Central memory CD8-positive, alpha-beta T cell (primary cell): ENCODE data around the gene SPINT1.

Experiments used
- ATAC-seq: fragments of 150-1000 bp; cut with Tn5 transposase; replicated peaks from 2 replicates; pipeline ENCODE4 v1.10.0; 2022; ENCODE audit warnings: mild to moderate bottlenecking, moderate FRiP score, moderate number of reproducible peaks; ENCODE audit not compliant: poor library complexity, severe bottlenecking; ENCODE audit errors: extremely low read depth
- DNase-seq, 2 donors: peaks; one replicate each; pipeline ENCODE4 v3.0.0; 2021; ENCODE audit warnings: low spot score in 2 of 2
- H3K27ac Mint-ChIP-seq: one replicate; pipeline ENCODE4 v1.8.0; 2022; ENCODE audit warnings: low read depth, mild to moderate bottlenecking, moderate library complexity, mixed read lengths
- H3K27me3 Mint-ChIP-seq: one replicate; pipeline ENCODE4 v1.8.0; 2022; ENCODE audit warnings: mixed read lengths
- H3K36me3 Mint-ChIP-seq: one replicate; pipeline ENCODE4 v1.8.0; 2022; ENCODE audit warnings: mild to moderate bottlenecking, moderate library complexity, mixed read lengths; ENCODE audit not compliant: insufficient read depth
- H3K4me1 Mint-ChIP-seq: one replicate; pipeline ENCODE4 v1.8.0; 2022; ENCODE audit warnings: mixed read lengths
- H3K4me3 Mint-ChIP-seq: one replicate; pipeline ENCODE4 v1.8.0; 2022; ENCODE audit warnings: mild to moderate bottlenecking, moderate library complexity, mixed read lengths
- H3K9me3 Mint-ChIP-seq: one replicate; pipeline ENCODE4 v1.8.0; 2022; ENCODE audit warnings: mixed read lengths

The SPINT1 gene

GRCh38 chr15:40843885-40844695 is at the start of gene SPINT1:
Gene SPINT1, plus strand, starts transcription at chr15:40844048. Its CDS starts 507 bp downstream, at chr15:40844555.
- Mint-ChIP-seq H3K4me1 (peaks cover 12% of the 10 kb centered on the region), H3K27me3 (no peaks in the 10 kb centered on the region), H3K4me3 (peak within 1 kb of the TSS; percentile 88), H3K9me3 (no peaks in the 10 kb centered on the region), H3K36me3 (peaks cover 2% of the 10 kb centered on the region), H3K27ac (peak within 1 kb of the TSS; percentile 29)
- peak; percentile 53 for ATAC-seq
- DNase-seq, result peak in 1 of 2 donors; percentile 10

- Mint-ChIP-seq H3K4me3 (no peak overlapping the region), H3K27ac (peak overlapping the region; percentile 6), H3K4me1 (peaks cover 35% of the 10 kb centered on the region), H3K9me3 (no peaks in the 10 kb centered on the region), H3K36me3 (peaks cover 19% of the 10 kb centered on the region), H3K27me3 (no peaks in the 10 kb centered on the region)
- no peak for ATAC-seq
- no peak for DNase-seq
These were observed 47.8 kb upstream of the SPINT1 start for GRCh38 chr15:40796041-40796440.

- H3K4me1 Mint-ChIP-seq, result peaks cover 38% of the 10 kb centered on the region
- no peak overlapping the region for H3K4me3 Mint-ChIP-seq
- H3K27me3 Mint-ChIP-seq, result no peaks in the 10 kb centered on the region
- no peak for DNase-seq
- H3K9me3 Mint-ChIP-seq, result no peaks in the 10 kb centered on the region
- no peak for ATAC-seq
- peaks cover 21% of the 10 kb centered on the region for H3K36me3 Mint-ChIP-seq
- peak overlapping the region; percentile 6 for H3K27ac Mint-ChIP-seq
These were observed 47.3 kb upstream of the SPINT1 start for GRCh38 chr15:40796512-40796911.

- Mint-ChIP-seq H3K4me3 (no peak overlapping the region), H3K27ac (no peak overlapping the region), H3K9me3 (no peaks in the 10 kb centered on the region), H3K27me3 (no peaks in the 10 kb centered on the region), H3K4me1 (peaks cover 35% of the 10 kb centered on the region), H3K36me3 (peaks cover 20% of the 10 kb centered on the region)
- ATAC-seq (no peak), DNase-seq (no peak)
These were observed 44.3 kb upstream of the SPINT1 start for GRCh38 chr15:40799523-40799922.

- peaks cover 39% of the 10 kb centered on the region for H3K4me1 Mint-ChIP-seq
- H3K27me3 Mint-ChIP-seq, result no peaks in the 10 kb centered on the region
- no peak overlapping the region for H3K27ac Mint-ChIP-seq
- H3K4me3 Mint-ChIP-seq, result no peak overlapping the region
- no peaks in the 10 kb centered on the region for H3K9me3 Mint-ChIP-seq
- no peak for DNase-seq
- no peak for ATAC-seq
- peaks cover 19% of the 10 kb centered on the region for H3K36me3 Mint-ChIP-seq
These were observed 40.8 kb upstream of the SPINT1 start for GRCh38 chr15:40803076-40803475.

- Mint-ChIP-seq H3K27ac (no peak overlapping the region), H3K4me1 (peaks cover 37% of the 10 kb centered on the region), H3K4me3 (no peak overlapping the region), H3K36me3 (peaks cover 15% of the 10 kb centered on the region), H3K27me3 (no peaks in the 10 kb centered on the region), H3K9me3 (no peaks in the 10 kb centered on the region)
- DNase-seq, result no peak
- no peak for ATAC-seq
These were observed 40.2 kb upstream of the SPINT1 start for GRCh38 chr15:40803688-40804087.

GRCh38 chr15:40806672-40807027 is 37.2 kb upstream of the SPINT1 start:
- peaks cover 9% of the 10 kb centered on the region for H3K36me3 Mint-ChIP-seq
- H3K27ac Mint-ChIP-seq, result peak overlapping the region; percentile 90
- H3K4me3 Mint-ChIP-seq, result peak overlapping the region; percentile 97
- DNase-seq (no peak), ATAC-seq (no peak)
- no peaks in the 10 kb centered on the region for H3K27me3 Mint-ChIP-seq
- no peaks in the 10 kb centered on the region for H3K9me3 Mint-ChIP-seq
- peaks cover 24% of the 10 kb centered on the region for H3K4me1 Mint-ChIP-seq

GRCh38 chr15:40807028-40807887 is 36.6 kb upstream of the SPINT1 start, which contains the start of the genes DNAJC17 and ZFYVE19:
Gene DNAJC17, minus strand, starts transcription at chr15:40807473. Its CDS starts 27 bp downstream, at chr15:40807446.
Gene ZFYVE19, plus strand, starts transcription at chr15:40807089. Its CDS starts 501 bp downstream, at chr15:40807590.
- Mint-ChIP-seq H3K27me3 (no peaks in the 10 kb centered on the region), H3K4me3 (peak within 1 kb of the TSS; percentile 97), H3K4me1 (peaks cover 19% of the 10 kb centered on the region), H3K9me3 (no peaks in the 10 kb centered on the region), H3K36me3 (peaks cover 9% of the 10 kb centered on the region), H3K27ac (peak within 1 kb of the TSS; percentile 90)
- ATAC-seq (peak; percentile 99), DNase-seq (peak; percentile 82 to 88)

- H3K36me3 Mint-ChIP-seq, result peaks cover 9% of the 10 kb centered on the region
- peaks cover 19% of the 10 kb centered on the region for H3K4me1 Mint-ChIP-seq
- DNase-seq (no peak), ATAC-seq (no peak)
- no peaks in the 10 kb centered on the region for H3K9me3 Mint-ChIP-seq
- H3K4me3 Mint-ChIP-seq, result peak overlapping the region; percentile 97
- H3K27me3 Mint-ChIP-seq, result no peaks in the 10 kb centered on the region
- H3K27ac Mint-ChIP-seq, result peak overlapping the region; percentile 81
These were observed 35.9 kb upstream of the SPINT1 start for GRCh38 chr15:40807888-40808461.

- DNase-seq (no peak), ATAC-seq (no peak)
- H3K36me3 Mint-ChIP-seq, result peaks cover 9% of the 10 kb centered on the region
- peak overlapping the region; percentile 97 for H3K4me3 Mint-ChIP-seq
- no peaks in the 10 kb centered on the region for H3K27me3 Mint-ChIP-seq
- no peak overlapping the region for H3K27ac Mint-ChIP-seq
- no peaks in the 10 kb centered on the region for H3K9me3 Mint-ChIP-seq
- H3K4me1 Mint-ChIP-seq, result peaks cover 19% of the 10 kb centered on the region
These were observed 34.9 kb upstream of the SPINT1 start for GRCh38 chr15:40808861-40809450.

- Mint-ChIP-seq H3K9me3 (no peaks in the 10 kb centered on the region), H3K27ac (no peak overlapping the region), H3K4me3 (no peak overlapping the region), H3K4me1 (peaks cover 6% of the 10 kb centered on the region), H3K27me3 (no peaks in the 10 kb centered on the region), H3K36me3 (peaks cover 16% of the 10 kb centered on the region)
- DNase-seq (no peak), ATAC-seq (no peak)
These were observed 31.0 kb upstream of the SPINT1 start for GRCh38 chr15:40812721-40813425.
